Measurements from ENCODE around the gene PABPN1.

PABPN1 gene

DNA sequence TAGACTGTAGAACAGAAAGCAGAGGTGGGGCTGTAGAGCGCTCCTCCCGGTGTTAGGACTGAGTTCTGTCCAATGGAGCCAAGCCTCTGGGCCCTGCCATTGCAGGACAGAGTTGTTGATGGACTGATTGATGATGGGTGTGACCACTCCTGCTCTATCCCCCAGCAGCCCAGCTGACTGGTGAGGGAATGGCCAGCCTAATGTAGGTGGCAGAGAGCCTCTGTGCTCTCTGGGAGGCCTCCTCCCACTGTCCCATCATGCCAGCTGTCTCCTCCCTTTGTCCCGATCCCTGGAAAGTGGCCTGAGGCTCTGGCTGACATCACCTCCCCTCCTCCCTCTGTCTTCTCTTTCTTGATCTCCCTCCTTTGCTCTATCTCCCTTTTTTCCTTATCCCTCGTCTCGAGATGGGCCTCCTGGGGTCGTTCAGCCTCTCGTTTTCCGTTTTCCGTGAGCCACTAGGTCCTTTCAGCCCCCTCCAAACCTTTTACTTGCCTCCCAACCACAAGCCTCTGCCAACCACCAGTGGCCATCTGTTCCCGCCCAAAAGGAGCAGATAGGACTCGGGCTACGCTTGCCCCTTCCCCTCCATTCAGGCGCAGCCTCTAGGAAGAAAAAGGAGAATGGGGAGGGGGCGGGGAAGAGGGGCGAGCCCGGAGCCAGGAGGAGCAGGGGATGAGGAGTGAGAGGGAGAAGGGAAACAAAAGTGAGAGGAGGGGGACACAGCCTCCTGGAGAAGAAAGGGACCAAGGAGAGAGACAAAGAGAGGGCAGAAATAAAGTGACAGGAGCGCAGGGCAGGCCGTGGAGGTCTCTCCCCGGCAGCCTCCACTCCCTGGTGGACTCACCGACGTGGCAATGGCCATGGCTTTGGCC lies 43.1 kb downstream of the PABPN1 start:
- no peaks in the 10 kb centered on the region for H3K9me3 ChIP-seq (ENCODE audit: control insufficient read depth, insufficient read depth, low read length)
- H3K79me2 ChIP-seq (ENCODE audit: control insufficient read depth, low read length) = no peaks in the 10 kb centered on the region
- H3K27ac ChIP-seq (ENCODE audit: low read depth, low read length) = no peak overlapping the region
- H3K27me3 ChIP-seq (ENCODE audit: control insufficient read depth, low read length) = peaks cover 3% of the 10 kb centered on the region; the same call in 1 of the 2 replicates
- no peaks in the 10 kb centered on the region for H4K20me1 ChIP-seq (ENCODE audit: control insufficient read depth, insufficient read depth, low read depth, low read length)
- H3K36me3 ChIP-seq (ENCODE audit: control insufficient read depth, low read length) = no peaks in the 10 kb centered on the region
- H3K4me2 ChIP-seq (ENCODE audit: low read length) = no peak overlapping the region
- no peak overlapping the region for H3K4me3 ChIP-seq (ENCODE audit: low read length)
- TF ChIP-seq EZH2phosphoT487 (IDR thresholded peaks at IDR 0.05; ENCODE audit: borderline replicate concordance, low read length) = no peak
- TF ChIP-seq, protein P1, sequence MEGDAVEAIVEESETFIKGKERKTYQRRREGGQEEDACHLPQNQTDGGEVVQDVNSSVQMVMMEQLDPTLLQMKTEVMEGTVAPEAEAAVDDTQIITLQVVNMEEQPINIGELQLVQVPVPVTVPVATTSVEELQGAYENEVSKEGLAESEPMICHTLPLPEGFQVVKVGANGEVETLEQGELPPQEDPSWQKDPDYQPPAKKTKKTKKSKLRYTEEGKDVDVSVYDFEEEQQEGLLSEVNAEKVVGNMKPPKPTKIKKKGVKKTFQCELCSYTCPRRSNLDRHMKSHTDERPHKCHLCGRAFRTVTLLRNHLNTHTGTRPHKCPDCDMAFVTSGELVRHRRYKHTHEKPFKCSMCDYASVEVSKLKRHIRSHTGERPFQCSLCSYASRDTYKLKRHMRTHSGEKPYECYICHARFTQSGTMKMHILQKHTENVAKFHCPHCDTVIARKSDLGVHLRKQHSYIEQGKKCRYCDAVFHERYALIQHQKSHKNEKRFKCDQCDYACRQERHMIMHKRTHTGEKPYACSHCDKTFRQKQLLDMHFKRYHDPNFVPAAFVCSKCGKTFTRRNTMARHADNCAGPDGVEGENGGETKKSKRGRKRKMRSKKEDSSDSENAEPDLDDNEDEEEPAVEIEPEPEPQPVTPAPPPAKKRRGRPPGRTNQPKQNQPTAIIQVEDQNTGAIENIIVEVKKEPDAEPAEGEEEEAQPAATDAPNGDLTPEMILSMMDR (IDR thresholded peaks at IDR 0.05; ENCODE audit: low read depth, low read length, poor library complexity, severe bottlenecking) = no peak
- H3F3A ChIP-seq (ENCODE audit: control insufficient read depth, insufficient read depth) = no peaks in the 10 kb centered on the region
- H3K9me2 ChIP-seq (replicated peaks; ENCODE audit: control insufficient read depth, low read length) = no peaks in the 10 kb centered on the region
- no peaks in the 10 kb centered on the region for H3K4me1 ChIP-seq (ENCODE audit: control insufficient read depth, low read length)

DNA sequence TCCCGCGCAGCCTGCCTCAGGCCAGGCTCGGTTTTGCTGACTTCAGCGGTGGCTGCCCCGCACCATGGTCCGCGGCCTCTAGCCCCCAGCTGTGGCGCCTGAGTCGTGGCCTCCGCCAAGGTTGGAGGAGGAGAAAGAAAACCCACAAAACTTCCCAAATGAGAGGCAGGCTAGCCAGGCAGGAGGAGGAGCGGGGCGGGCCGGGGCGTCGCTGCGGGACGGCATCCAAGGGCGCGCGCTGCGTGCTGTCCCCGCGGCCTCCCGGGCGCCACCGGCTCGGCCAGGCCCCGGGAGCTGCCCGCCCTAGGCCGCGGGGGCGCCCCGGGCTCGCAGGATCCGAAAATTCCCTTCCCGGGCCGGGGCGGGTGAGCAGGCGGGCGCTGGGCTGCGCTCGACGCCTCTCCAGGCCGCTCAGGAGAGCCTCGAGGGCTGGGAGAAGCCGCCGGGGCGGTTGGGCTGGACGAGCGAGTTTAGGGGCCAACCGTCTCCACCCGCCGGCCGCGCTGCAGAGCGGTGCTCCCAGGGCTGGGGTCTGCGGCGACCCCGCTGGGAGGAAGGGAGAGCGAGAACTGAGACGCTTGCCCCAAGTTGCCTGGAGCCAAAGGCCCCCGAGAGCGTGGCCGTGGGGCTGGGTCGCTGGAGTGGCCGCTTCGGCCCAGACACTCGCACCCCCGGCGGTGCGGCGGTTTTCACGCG lies 43.9 kb downstream of the PABPN1 start, which contains the start of gene EFS:
EFS (minus strand) TSS at position 137 of the 696 bp plus-strand sequence. CDS start 147 bp downstream, outside the sequence.
- H3K79me2 ChIP-seq (ENCODE audit: control insufficient read depth, low read length) = no peaks in the 10 kb centered on the region
- no peak within 1 kb of the TSS for H3K4me3 ChIP-seq (ENCODE audit: low read length)
- no peaks in the 10 kb centered on the region for H3K9me2 ChIP-seq (replicated peaks; ENCODE audit: control insufficient read depth, low read length)
- no peaks in the 10 kb centered on the region for H3K9me3 ChIP-seq (ENCODE audit: control insufficient read depth, insufficient read depth, low read length)
- H3F3A ChIP-seq (ENCODE audit: control insufficient read depth, insufficient read depth) = no peaks in the 10 kb centered on the region
- H4K20me1 ChIP-seq (ENCODE audit: control insufficient read depth, insufficient read depth, low read depth, low read length) = no peaks in the 10 kb centered on the region
- H3K36me3 ChIP-seq (ENCODE audit: control insufficient read depth, low read length) = no peaks in the 10 kb centered on the region
- H3K27me3 ChIP-seq (ENCODE audit: control insufficient read depth, low read length) = peaks cover 3% of the 10 kb centered on the region; the same call in 1 of the 2 replicates
- H3K4me2 ChIP-seq (ENCODE audit: low read length) = no peak within 1 kb of the TSS
- no peaks in the 10 kb centered on the region for H3K4me1 ChIP-seq (ENCODE audit: control insufficient read depth, low read length)
- TF ChIP-seq, protein P1 (IDR thresholded peaks at IDR 0.05; ENCODE audit: low read depth, low read length, poor library complexity, severe bottlenecking) = no peak
- TF ChIP-seq EZH2phosphoT487 (IDR thresholded peaks at IDR 0.05; ENCODE audit: borderline replicate concordance, low read length) = no peak
- no peak within 1 kb of the TSS for H3K27ac ChIP-seq (ENCODE audit: low read depth, low read length)

DNA sequence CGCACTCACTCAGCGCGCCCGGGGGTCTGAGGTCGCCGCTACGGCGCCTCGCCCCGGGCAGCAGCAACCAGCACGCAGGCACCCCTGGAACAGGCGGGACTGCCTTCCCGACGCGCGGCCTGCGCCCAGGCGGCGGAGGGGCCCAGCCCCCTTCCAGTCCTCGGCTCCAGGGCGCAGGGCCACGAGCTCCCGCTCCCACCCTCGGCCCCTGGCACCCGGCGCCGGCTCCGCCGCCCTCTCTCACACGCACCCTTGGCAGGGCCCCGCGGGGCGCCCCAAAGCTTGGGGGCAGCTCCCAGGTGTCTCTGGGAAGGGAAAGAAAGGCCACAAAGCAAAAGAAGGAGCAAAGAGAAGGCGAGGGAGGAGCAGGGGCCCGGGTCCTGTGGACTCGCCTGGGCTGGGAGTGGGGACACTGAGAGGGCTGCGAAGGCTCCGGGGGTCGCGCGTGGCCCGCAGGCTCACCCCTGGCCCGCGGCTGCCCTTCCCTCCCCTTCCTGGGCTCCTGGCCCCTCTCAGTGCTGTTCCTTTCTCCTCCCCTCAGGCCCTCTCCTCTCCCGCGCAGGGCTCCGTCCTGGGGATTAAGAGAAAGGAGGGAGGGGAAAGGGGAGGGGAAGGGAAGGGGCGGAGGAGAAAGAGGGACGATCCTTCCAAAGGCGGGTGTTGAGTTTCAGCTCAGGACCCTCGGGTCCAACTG lies 44.6 kb downstream of the PABPN1 start:
- TF ChIP-seq, protein P1 (IDR thresholded peaks at IDR 0.05; ENCODE audit: low read depth, low read length, poor library complexity, severe bottlenecking) = no peak
- no peak for TF ChIP-seq EZH2phosphoT487 (IDR thresholded peaks at IDR 0.05; ENCODE audit: borderline replicate concordance, low read length)
- H3K27me3 ChIP-seq (ENCODE audit: control insufficient read depth, low read length) = peaks cover 3% of the 10 kb centered on the region; the same call in 1 of the 2 replicates
- no peaks in the 10 kb centered on the region for H3K9me3 ChIP-seq (ENCODE audit: control insufficient read depth, insufficient read depth, low read length)
- no peaks in the 10 kb centered on the region for H3K4me1 ChIP-seq (ENCODE audit: control insufficient read depth, low read length)
- no peak overlapping the region for H3K4me3 ChIP-seq (ENCODE audit: low read length)
- no peak overlapping the region for H3K4me2 ChIP-seq (ENCODE audit: low read length)
- no peak overlapping the region for H3K27ac ChIP-seq (ENCODE audit: low read depth, low read length)
- H3F3A ChIP-seq (ENCODE audit: control insufficient read depth, insufficient read depth) = no peaks in the 10 kb centered on the region
- H4K20me1 ChIP-seq (ENCODE audit: control insufficient read depth, insufficient read depth, low read depth, low read length) = no peaks in the 10 kb centered on the region
- no peaks in the 10 kb centered on the region for H3K79me2 ChIP-seq (ENCODE audit: control insufficient read depth, low read length)
- H3K36me3 ChIP-seq (ENCODE audit: control insufficient read depth, low read length) = no peaks in the 10 kb centered on the region
- no peaks in the 10 kb centered on the region for H3K9me2 ChIP-seq (replicated peaks; ENCODE audit: control insufficient read depth, low read length)

Measured in DOHH2 (cell line).